Measurements from ENCODE around the gene CDV3. TPM values are rescaled to one million over a fixed set of nuclear protein-coding genes. Genes with fewer than 3 reads are reported as not detected.

Gene CDV3
- total RNA-seq, 1 experiment from 2014 or later, result 306 TPM

GRCh38 chr3:133592843-133593242 lies 19.4 kb downstream of the CDV3 start:
- CTCF ChIA-PET, result no interaction called here
- H3K9me3 Mint-ChIP-seq (ENCODE audit: low read depth, unreplicated experiment), result no peaks in the 10 kb centered on the region
- no peak overlapping the region for H3K4me3 Mint-ChIP-seq (ENCODE audit: low read depth, unreplicated experiment)
- no TSS peak for BruUV-seq (replicated peaks)
- H3K27me3 Mint-ChIP-seq (ENCODE audit: unreplicated experiment), result no peaks in the 10 kb centered on the region
- H3K36me3 Mint-ChIP-seq (ENCODE audit: insufficient read depth, unreplicated experiment), result peaks cover 47% of the 10 kb centered on the region
- no peak overlapping the region for H3K27ac Mint-ChIP-seq (ENCODE audit: unreplicated experiment)
- no peak for DNase-seq
- H3K4me1 Mint-ChIP-seq (ENCODE audit: low read depth, unreplicated experiment), result peaks cover 42% of the 10 kb centered on the region
- intact Hi-C loops (cut with micrococcal nuclease; ENCODE audit: unreplicated experiment), result no loop called here
- TF ChIP-seq CTCF (IDR thresholded peaks at IDR 0.05; ENCODE audit: unreplicated experiment), result no peak

- CTCF ChIA-PET, result no interaction called here
- TF ChIP-seq CTCF (IDR thresholded peaks at IDR 0.05; ENCODE audit: unreplicated experiment), result no peak
- H3K4me3 Mint-ChIP-seq (ENCODE audit: low read depth, unreplicated experiment), result no peak overlapping the region
- intact Hi-C loops (cut with micrococcal nuclease; ENCODE audit: unreplicated experiment), result no loop called here
- H3K27ac Mint-ChIP-seq (ENCODE audit: unreplicated experiment), result no peak overlapping the region
- peaks cover 38% of the 10 kb centered on the region for H3K4me1 Mint-ChIP-seq (ENCODE audit: low read depth, unreplicated experiment)
- peaks cover 44% of the 10 kb centered on the region for H3K36me3 Mint-ChIP-seq (ENCODE audit: insufficient read depth, unreplicated experiment)
- H3K27me3 Mint-ChIP-seq (ENCODE audit: unreplicated experiment), result no peaks in the 10 kb centered on the region
- DNase-seq, result no peak
- no peaks in the 10 kb centered on the region for H3K9me3 Mint-ChIP-seq (ENCODE audit: low read depth, unreplicated experiment)
- BruUV-seq (replicated peaks), result no TSS peak
These were observed 19.8 kb downstream of the CDV3 start for GRCh38 chr3:133593243-133593642.

- CTCF ChIA-PET, result interaction anchor here (1.8 kb wide), 1 partner anchor 17 kb away, joined by 5 read pairs; no protein-coding TSS in a partner anchor
- Mint-ChIP-seq H3K4me1 (ENCODE audit: low read depth, unreplicated experiment) (peaks cover 22% of the 10 kb centered on the region), H3K27ac (ENCODE audit: unreplicated experiment) (no peak overlapping the region), H3K9me3 (ENCODE audit: low read depth, unreplicated experiment) (no peaks in the 10 kb centered on the region), H3K27me3 (ENCODE audit: unreplicated experiment) (no peaks in the 10 kb centered on the region), H3K4me3 (ENCODE audit: low read depth, unreplicated experiment) (no peak overlapping the region), H3K36me3 (ENCODE audit: insufficient read depth, unreplicated experiment) (peaks cover 29% of the 10 kb centered on the region)
- no peak for DNase-seq
- no TSS peak for BruUV-seq (replicated peaks)
- intact Hi-C loops (cut with micrococcal nuclease; ENCODE audit: unreplicated experiment), result no loop called here
- TF ChIP-seq CTCF (IDR thresholded peaks at IDR 0.05; ENCODE audit: unreplicated experiment), result no peak
These were observed 21.9 kb downstream of the CDV3 start for GRCh38 chr3:133595341-133595740.

- Mint-ChIP-seq H3K27me3 (ENCODE audit: unreplicated experiment) (no peaks in the 10 kb centered on the region), H3K9me3 (ENCODE audit: low read depth, unreplicated experiment) (no peaks in the 10 kb centered on the region), H3K4me3 (ENCODE audit: low read depth, unreplicated experiment) (no peak overlapping the region), H3K27ac (ENCODE audit: unreplicated experiment) (no peak overlapping the region), H3K36me3 (ENCODE audit: insufficient read depth, unreplicated experiment) (peaks cover 12% of the 10 kb centered on the region), H3K4me1 (ENCODE audit: low read depth, unreplicated experiment) (peaks cover 13% of the 10 kb centered on the region)
- BruUV-seq (replicated peaks), result no TSS peak
- TF ChIP-seq CTCF (IDR thresholded peaks at IDR 0.05; ENCODE audit: unreplicated experiment), result no peak
- CTCF ChIA-PET, result interaction anchor here (1.1 kb wide), 2 partner anchors 20 to 29 kb away, joined by 4 read pairs; no protein-coding TSS in a partner anchor
- intact Hi-C loops (cut with micrococcal nuclease; ENCODE audit: unreplicated experiment), result no loop called here
- DNase-seq, result no peak
These were observed 24.9 kb downstream of the CDV3 start for GRCh38 chr3:133598405-133598804.

Measured in Calu3 (cell line).